Testis (tissue), 3 donors: ENCODE results near the gene SERPIND1. TPM values are rescaled to one million over a fixed set of nuclear protein-coding genes. Genes with fewer than 3 reads are reported as not detected.

Source experiments
- DNase-seq: peaks from one replicate; pipeline ENCODE4 v3.0.0-alpha.2; 2019
- H3K27ac ChIP-seq, 2 donors: fragments of 200-600 bp; sonication (generic); one replicate each; pipeline ENCODE4 v1.5.1; 2019
- H3K27me3 ChIP-seq: fragments of 200-600 bp; sonication (generic); one replicate; pipeline ENCODE4 v1.5.1; 2019
- H3K36me3 ChIP-seq: fragments of 200-600 bp; sonication (generic); one replicate; pipeline ENCODE4 v1.5.1; 2017; ENCODE audit warnings: low read depth; ENCODE audit errors: missing control alignments
- H3K4me1 ChIP-seq: fragments of 200-600 bp; sonication (generic); one replicate; pipeline ENCODE4 v1.5.1; 2019
- H3K4me3 ChIP-seq, 2 donors: fragments of 200-600 bp; sonication (generic); one replicate each; pipeline ENCODE4 v1.5.1; 2017 to 2019
- H3K9me3 ChIP-seq: fragments of 200-600 bp; sonication (generic); one replicate; pipeline ENCODE4 v1.5.1; 2017
- CTCF ChIP-seq, 3 experiments: fragments of 450-650 bp in 2 of 3; fragments of 200-600 bp in 1 of 3; sonication (generic) in 1 of 3; IDR thresholded peaks; one replicate each; pipeline ENCODE4 v1.5.1; 2016 to 2019; ENCODE audit warnings: antibody characterized with exemption in 3 of 3, mild to moderate bottlenecking in 2 of 3, moderate library complexity in 1 of 3
- POLR2A ChIP-seq: fragments of 450-650 bp; IDR thresholded peaks from one replicate; pipeline ENCODE4 v1.6.1; 2017; ENCODE audit warnings: antibody characterized with exemption, mild to moderate bottlenecking, moderate library complexity
- WGBS, 2 donors: methylation state at CpG; one replicate each; pipeline ENCODE4 v1.1.5; 2018; 5-methylcytosine and 5-hydroxymethylcytosine counted together
- intact Hi-C: fragments of 100-400 bp; cut with DNase I; formaldehyde crosslinking; loops from one replicate; pipeline ENCODE4 v1.15.1; 2023; ENCODE audit warnings: low total_unique reads
- polyA plus RNA-seq: library from polyadenylated mRNA; stranded (reverse); fragments of 350-450 nt; fragmentation: Illumina TruSeq; extraction: RNeasy Lipid Tissue Mini Kit (QIAGEN cat#74804); gene quantifications from one replicate; pipeline ENCODE4 v1.2.3, GENCODE V29; 2014; ENCODE audit warnings: low read depth, low replicate concordance; ENCODE audit not compliant: insufficient read depth
- total RNA-seq, 2 donors: library from RNA; depleted of rRNA; stranded (reverse); fragments of >200 nt; gene quantifications; one replicate each; pipeline ENCODE4 v1.2.3, GENCODE V29; 2016

SERPIND1 gene
- total and polyA plus RNA-seq, 3 donors from 2014 or later: 0.16 to 0.78 (median 0.25) TPM

- no peaks in the 10 kb centered on the region for H3K27me3 ChIP-seq
- no peak for TF ChIP-seq CTCF (IDR thresholded peaks at IDR 0.05)
- H3K27ac ChIP-seq: peak overlapping the region in 1 of 2 donors; percentile 32
- no peaks in the 10 kb centered on the region for H3K4me1 ChIP-seq
- H3K36me3 ChIP-seq: no peaks in the 10 kb centered on the region
- no peak for DNase-seq
- no peak overlapping the region for H3K4me3 ChIP-seq
- WGBS, 2 donors: 69 to 84% methylated on average over 15 of the region's 15 CpGs
- intact Hi-C loops: no loop called here
- H3K9me3 ChIP-seq: no peaks in the 10 kb centered on the region
Observed at GRCh38 chr22:20744456-20744855, 29.5 kb upstream of the SERPIND1 start.

GRCh38 chr22:20745119-20745518 lies 28.8 kb upstream of the SERPIND1 start:
- H3K4me3 ChIP-seq: no peak overlapping the region

GRCh38 chr22:20746431-20747189 lies 27.3 kb upstream of the SERPIND1 start:
- Histone ChIP-seq H3K4me1 (peaks cover 6% of the 10 kb centered on the region), H3K36me3 (no peaks in the 10 kb centered on the region), H3K27me3 (no peaks in the 10 kb centered on the region), H3K27ac (no peak overlapping the region), H3K9me3 (no peaks in the 10 kb centered on the region), H3K4me3 (no peak overlapping the region)
- WGBS, 2 donors: 72 to 81% methylated on average over 8 to 9 of the region's 9 CpGs
- intact Hi-C loops: no loop called here
- no peak for DNase-seq
- TF ChIP-seq POLR2A (no peak), CTCF (IDR thresholded peaks at IDR 0.05) (no peak)

More at GRCh38 chr22:20745119-20745518, 28.8 kb upstream of the SERPIND1 start:
- no peaks in the 10 kb centered on the region for H3K36me3 ChIP-seq
- no peaks in the 10 kb centered on the region for H3K9me3 ChIP-seq
- intact Hi-C loops: no loop called here
- WGBS, 2 donors: 85 to 93% methylated on average over 3 of the region's 3 CpGs
- TF ChIP-seq CTCF (IDR thresholded peaks at IDR 0.05): no peak
- TF ChIP-seq POLR2A: no peak
- no peaks in the 10 kb centered on the region for H3K27me3 ChIP-seq
- peak overlapping the region in 1 of 2 donors; percentile 32 for H3K27ac ChIP-seq
- H3K4me1 ChIP-seq: no peaks in the 10 kb centered on the region
- no peak for DNase-seq

- H3K27ac ChIP-seq: no peak overlapping the region
- H3K4me1 ChIP-seq: peaks cover 6% of the 10 kb centered on the region
- TF ChIP-seq CTCF (IDR thresholded peaks at IDR 0.05): no peak
- TF ChIP-seq POLR2A: no peak
- H3K27me3 ChIP-seq: no peaks in the 10 kb centered on the region
- WGBS, 2 donors: 93 to 94% methylated on average over 10 of the region's 10 CpGs
- DNase-seq: no peak
- intact Hi-C loops: no loop called here
- H3K4me3 ChIP-seq: no peak overlapping the region
- no peaks in the 10 kb centered on the region for H3K36me3 ChIP-seq
- H3K9me3 ChIP-seq: no peaks in the 10 kb centered on the region
Observed at GRCh38 chr22:20747223-20747622, 26.7 kb upstream of the SERPIND1 start.

GRCh38 chr22:20748082-20748481 lies 25.8 kb upstream of the SERPIND1 start:
- no peak overlapping the region for H3K4me3 ChIP-seq
- intact Hi-C loops: no loop called here
- H3K4me1 ChIP-seq: peaks cover 6% of the 10 kb centered on the region
- H3K9me3 ChIP-seq: no peaks in the 10 kb centered on the region
- no peak overlapping the region for H3K27ac ChIP-seq
- H3K27me3 ChIP-seq: no peaks in the 10 kb centered on the region
- WGBS, 2 donors: 90 to 100% methylated on average over 2 to 7 of the region's 7 CpGs
- no peak for DNase-seq
- H3K36me3 ChIP-seq: no peaks in the 10 kb centered on the region
- TF ChIP-seq POLR2A: no peak
